HepG2 (cell line): ENCODE results near the gene SBNO2. TPM values are rescaled to one million over a fixed set of nuclear protein-coding genes. Genes with fewer than 3 reads are reported as not detected.

Source experiments
- ATAC-seq: fragments of 200-7000 bp; cut with Tn5 transposase; 3 replicates; pipeline ENCODE4 v1.9.1; 2020; ENCODE audit warnings: mild to moderate bottlenecking, moderate library complexity
- BruUV-seq: library from RNA; stranded (reverse); fragments of 400-500 nt; replicated peaks from 2 replicates; lab custom pipeline; 2021; lab: Mats Ljungman, UMichigan
- CTCF ChIA-PET: fragments of 300-600 bp; formaldehyde crosslinking; extraction: SDS; loops from one replicate; lab custom pipeline; 2021; ENCODE audit warnings: low total read pairs, inconsistent platforms, low intra/inter-chr PET ratio; lab: Yijun Ruan, JAX
- POLR2A ChIA-PET: fragments of 350-600 bp; sonication (Branson Sonifier 250); formaldehyde crosslinking; loops from one replicate; lab custom pipeline; 2020; ENCODE audit warnings: antibody characterized with exemption, inconsistent platforms; lab: Yijun Ruan, JAX
- DNase-seq: peaks from one replicate; pipeline ENCODE4 v3.0.0-alpha.2; 2015; ENCODE audit warnings: low spot score
- FAIRE-seq: peaks from 3 replicates; lab custom pipeline; 2011; peaks lifted over from hg19 to GRCh38; lab: Jason Lieb, UNC
- H2AFZ ChIP-seq: one replicate; pipeline ENCODE4 v1.6.1; 2011; ENCODE audit warnings: low read length, inconsistent platforms
- H3K27ac ChIP-seq: fragments of 300-600 bp; 3 replicates; pipeline ENCODE4 v1.8.0; 2011; ENCODE audit warnings: mixed run types, mild to moderate bottlenecking, mixed read lengths, low read length, inconsistent platforms; ENCODE audit not compliant: insufficient read depth; ENCODE audit errors: extremely low read length
- H3K27me3 ChIP-seq, 2 experiments: fragments of 200-600 bp in 1 of 2; 2 replicates in 1 of 2; 3 replicates in 1 of 2; pipeline versions ENCODE4 v1.6.0 to v1.8.0; 2011; ENCODE audit warnings: low read length in 2 of 2, mild to moderate bottlenecking in 2 of 2, moderate library complexity in 2 of 2, inconsistent platforms in 1 of 2; ENCODE audit not compliant: insufficient read depth in 2 of 2, control insufficient read depth in 1 of 2
- H3K36me3 ChIP-seq, 2 experiments: fragments of 200-600 bp in 1 of 2; replicated peaks in 1 of 2; 2 replicates in 1 of 2; 3 replicates in 1 of 2; pipeline versions ENCODE4 v1.5.1 to v1.8.0; 2011; ENCODE audit warnings: low read length in 2 of 2, inconsistent platforms in 1 of 2; ENCODE audit not compliant: insufficient read depth in 2 of 2, control insufficient read depth in 1 of 2
- H3K4me1 ChIP-seq: 2 replicates; pipeline ENCODE4 v1.5.1; 2012; ENCODE audit warnings: low read length, inconsistent platforms; ENCODE audit not compliant: insufficient read depth
- H3K4me2 ChIP-seq: 2 replicates; pipeline ENCODE4 v1.6.0; 2011; ENCODE audit warnings: low read depth, low read length, inconsistent platforms
- H3K4me3 ChIP-seq, 3 experiments: fragments of 200-600 bp in 1 of 3; sonication (generic), shearing (Covaris generic) in 1 of 3; replicated peaks in 1 of 3; 2 replicates each; pipeline ENCODE4 v1.5.1; 2011 to 2016; ENCODE audit warnings: low read length in 3 of 3, inconsistent platforms in 2 of 3, low read depth in 2 of 3, mild to moderate bottlenecking in 2 of 3, control low read depth in 1 of 3, mixed read lengths in 1 of 3; ENCODE audit not compliant: insufficient read depth in 1 of 3
- H3K79me2 ChIP-seq: one replicate; pipeline ENCODE4 v1.6.1; 2011; ENCODE audit warnings: low read length, inconsistent platforms; ENCODE audit not compliant: insufficient read depth
- H3K9ac ChIP-seq: 2 replicates; pipeline ENCODE4 v1.6.0; 2011; ENCODE audit warnings: mild to moderate bottlenecking, low read depth, low read length, inconsistent platforms; ENCODE audit not compliant: insufficient read depth
- H3K9me3 ChIP-seq: 2 replicates; pipeline ENCODE4 v1.5.1; 2012; ENCODE audit warnings: mild to moderate bottlenecking, low read length
- H4K20me1 ChIP-seq: 2 replicates; pipeline ENCODE4 v1.6.0; 2011; ENCODE audit warnings: inconsistent platforms, mild to moderate bottlenecking, low read length, moderate library complexity; ENCODE audit not compliant: insufficient read depth
- WGBS: methylation state at CpG from one replicate; pipeline ENCODE4 v1.1.6; 2017; ENCODE audit warnings: low lambda C conversion rate; 5-methylcytosine and 5-hydroxymethylcytosine counted together
- in situ Hi-C: cut with HindIII; loops from 2 replicates; pipeline ENCODE4 v1.10.0; 2017; ENCODE audit warnings: low pct_unique_long_range_greater_than_20kb; ENCODE audit not compliant: extremely low pct_ligation_motif_present
- intact Hi-C: fragments of 100-400 bp; cut with micrococcal nuclease; formaldehyde crosslinking; loops from one replicate; pipeline ENCODE4 v1.10.0; 2022; ENCODE audit not compliant: unreplicated experiment
- polyA plus RNA-seq, 8 experiments: library from polyadenylated mRNA; depleted of rRNA in 3 of 8; stranded (reverse) in 7 of 8; unstranded in 1 of 8; fragments of >200 nt; fragmentation: Illumina TruSeq in 4 of 8; extraction: Trizol in 4 of 8; gene quantifications; 2 replicates each; pipeline versions ENCODE4 v1.2.1 to v1.2.3, GENCODE V29; 2011 to 2016; ENCODE audit warnings: low read depth in 4 of 8, missing spikeins in 1 of 8, mixed read lengths in 1 of 8; ENCODE audit not compliant: insufficient read depth in 1 of 8
- total RNA-seq, 5 experiments: library from RNA; depleted of rRNA; stranded (reverse); fragments of >200 nt; fragmentation: Illumina TruSeq; extraction: Trizol; gene quantifications; 2 replicates each; pipeline ENCODE4 v1.2.3, GENCODE V29; 2016; ENCODE audit warnings: low read depth in 1 of 5
- TF ChIP-seq, protein P1 (sequence below): sonication (generic); formaldehyde crosslinking; IDR thresholded peaks from 2 replicates; pipeline ENCODE4 v1.4.0; 2020; ENCODE audit warnings: missing genetic modification reagents
- TF ChIP-seq, protein P2 (sequence below): sonication (generic); formaldehyde crosslinking; IDR thresholded peaks from 2 replicates; pipeline ENCODE4 v1.4.0; 2020; ENCODE audit warnings: missing genetic modification reagents

The SBNO2 gene
- total and polyA plus RNA-seq, 2 of the 13 experiments (the other 11 are each of a cell fraction or from before 2014, with no cell fraction given), result 8.6 to 10.4 TPM

DNA sequence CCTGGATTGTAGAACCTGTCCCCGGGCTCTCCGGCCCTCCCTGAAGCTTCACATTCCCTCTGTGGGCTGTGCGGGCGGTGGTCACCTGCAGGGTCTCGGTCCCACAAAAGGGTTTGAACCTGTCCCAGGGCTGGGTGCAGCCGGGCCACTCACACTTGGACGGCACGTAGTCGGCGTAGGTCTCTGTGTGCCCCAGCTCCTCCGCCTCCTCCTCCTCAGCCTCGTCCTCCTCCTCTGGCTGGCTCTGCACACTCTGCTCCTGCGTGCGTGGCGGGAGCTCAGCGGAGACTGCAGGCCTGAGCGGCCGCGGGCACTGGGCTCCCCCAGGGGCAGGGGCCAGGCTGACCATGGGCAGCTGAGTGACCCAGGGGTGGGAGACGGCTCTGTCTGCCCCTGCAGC lies 50.7 kb downstream of the SBNO2 start:
- Histone ChIP-seq H3K9me3 (no peaks in the 10 kb centered on the region), H3K4me2 (no peak overlapping the region), H3K27me3 (no peaks in the 10 kb centered on the region), H2AFZ (no peak overlapping the region), H3K9ac (no peak overlapping the region), H4K20me1 (no peaks in the 10 kb centered on the region), H3K27ac (no peak overlapping the region), H3K4me1 (no peaks in the 10 kb centered on the region), H3K4me3 (no peak overlapping the region), H3K36me3 (peaks cover 22 to 47% of the 10 kb centered on the region in 2 experiments; a peak in 4 of 5 replicates), H3K79me2 (no peaks in the 10 kb centered on the region)
- ChIA-PET CTCF (no interaction called here), POLR2A (interaction anchor here (0.8 to 1.2 kb wide), 2 partner anchors 9 to 117 kb away, joined by 3 to 5 read pairs; no protein-coding TSS in a partner anchor)
- TF ChIP-seq, protein P1, sequence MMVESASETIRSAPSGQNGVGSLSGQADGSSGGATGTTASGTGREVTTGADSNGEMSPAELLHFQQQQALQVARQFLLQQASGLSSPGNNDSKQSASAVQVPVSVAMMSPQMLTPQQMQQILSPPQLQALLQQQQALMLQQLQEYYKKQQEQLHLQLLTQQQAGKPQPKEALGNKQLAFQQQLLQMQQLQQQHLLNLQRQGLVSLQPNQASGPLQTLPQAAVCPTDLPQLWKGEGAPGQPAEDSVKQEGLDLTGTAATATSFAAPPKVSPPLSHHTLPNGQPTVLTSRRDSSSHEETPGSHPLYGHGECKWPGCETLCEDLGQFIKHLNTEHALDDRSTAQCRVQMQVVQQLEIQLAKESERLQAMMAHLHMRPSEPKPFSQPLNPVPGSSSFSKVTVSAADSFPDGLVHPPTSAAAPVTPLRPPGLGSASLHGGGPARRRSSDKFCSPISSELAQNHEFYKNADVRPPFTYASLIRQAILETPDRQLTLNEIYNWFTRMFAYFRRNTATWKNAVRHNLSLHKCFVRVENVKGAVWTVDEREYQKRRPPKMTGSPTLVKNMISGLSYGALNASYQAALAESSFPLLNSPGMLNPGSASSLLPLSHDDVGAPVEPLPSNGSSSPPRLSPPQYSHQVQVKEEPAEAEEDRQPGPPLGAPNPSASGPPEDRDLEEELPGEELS (CRISPR knock-in tag), result no peak
- TF ChIP-seq, protein P2, sequence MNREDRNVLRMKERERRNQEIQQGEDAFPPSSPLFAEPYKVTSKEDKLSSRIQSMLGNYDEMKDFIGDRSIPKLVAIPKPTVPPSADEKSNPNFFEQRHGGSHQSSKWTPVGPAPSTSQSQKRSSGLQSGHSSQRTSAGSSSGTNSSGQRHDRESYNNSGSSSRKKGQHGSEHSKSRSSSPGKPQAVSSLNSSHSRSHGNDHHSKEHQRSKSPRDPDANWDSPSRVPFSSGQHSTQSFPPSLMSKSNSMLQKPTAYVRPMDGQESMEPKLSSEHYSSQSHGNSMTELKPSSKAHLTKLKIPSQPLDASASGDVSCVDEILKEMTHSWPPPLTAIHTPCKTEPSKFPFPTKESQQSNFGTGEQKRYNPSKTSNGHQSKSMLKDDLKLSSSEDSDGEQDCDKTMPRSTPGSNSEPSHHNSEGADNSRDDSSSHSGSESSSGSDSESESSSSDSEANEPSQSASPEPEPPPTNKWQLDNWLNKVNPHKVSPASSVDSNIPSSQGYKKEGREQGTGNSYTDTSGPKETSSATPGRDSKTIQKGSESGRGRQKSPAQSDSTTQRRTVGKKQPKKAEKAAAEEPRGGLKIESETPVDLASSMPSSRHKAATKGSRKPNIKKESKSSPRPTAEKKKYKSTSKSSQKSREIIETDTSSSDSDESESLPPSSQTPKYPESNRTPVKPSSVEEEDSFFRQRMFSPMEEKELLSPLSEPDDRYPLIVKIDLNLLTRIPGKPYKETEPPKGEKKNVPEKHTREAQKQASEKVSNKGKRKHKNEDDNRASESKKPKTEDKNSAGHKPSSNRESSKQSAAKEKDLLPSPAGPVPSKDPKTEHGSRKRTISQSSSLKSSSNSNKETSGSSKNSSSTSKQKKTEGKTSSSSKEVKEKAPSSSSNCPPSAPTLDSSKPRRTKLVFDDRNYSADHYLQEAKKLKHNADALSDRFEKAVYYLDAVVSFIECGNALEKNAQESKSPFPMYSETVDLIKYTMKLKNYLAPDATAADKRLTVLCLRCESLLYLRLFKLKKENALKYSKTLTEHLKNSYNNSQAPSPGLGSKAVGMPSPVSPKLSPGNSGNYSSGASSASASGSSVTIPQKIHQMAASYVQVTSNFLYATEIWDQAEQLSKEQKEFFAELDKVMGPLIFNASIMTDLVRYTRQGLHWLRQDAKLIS (CRISPR knock-in tag), result no peak
- WGBS, result 95% methylated on average over 8 of the region's 20 CpGs
- DNase-seq (no peak), FAIRE-seq (no peak), ATAC-seq (no peak; the same call in 2 of the 3 replicates)
- in situ Hi-C loops (no loop called here), intact Hi-C loops (no loop called here)
- no TSS peak for BruUV-seq
